ENCODE results near the gene ARHGAP10.

The ARHGAP10 gene

DNA sequence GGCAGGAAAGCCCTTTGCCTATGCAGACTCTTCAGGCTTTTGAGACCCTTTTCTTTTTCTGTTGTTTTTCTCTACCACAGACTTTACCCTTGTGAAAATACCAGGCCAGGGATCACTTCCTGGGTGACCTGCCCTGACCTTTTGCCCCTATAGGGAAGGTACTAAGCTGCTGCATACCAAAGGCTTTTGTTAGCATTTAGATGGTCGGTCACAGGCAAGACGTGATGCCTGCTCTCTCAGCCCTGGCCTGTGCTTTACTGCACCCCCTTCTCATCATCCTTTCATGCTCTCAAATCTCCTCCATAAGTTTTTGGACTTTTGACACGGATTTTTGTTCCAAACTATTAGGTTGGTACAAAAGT, 98.2 kb downstream of the ARHGAP10 start:
- no peak for DNase-seq

DNA sequence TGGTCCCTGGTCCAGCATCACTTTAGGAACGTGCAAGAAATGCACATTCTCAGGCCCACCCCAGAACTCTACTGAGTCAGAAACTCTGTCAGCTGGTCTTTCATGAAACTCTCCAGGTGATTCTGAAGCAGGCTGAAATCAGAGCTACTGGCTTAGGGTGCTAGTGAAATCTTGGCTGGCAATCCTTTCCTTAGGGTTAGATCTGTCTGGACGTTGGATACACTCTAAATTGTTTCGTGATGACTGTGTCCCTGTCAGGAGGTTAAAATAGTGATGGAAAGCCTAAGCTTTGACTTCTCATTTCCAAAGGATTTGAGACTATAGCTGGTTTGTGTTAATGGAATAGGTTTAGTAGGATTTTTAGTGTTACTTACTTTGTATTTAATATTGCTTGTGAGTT, 99.1 kb downstream of the ARHGAP10 start:
- DNase-seq, result no peak

DNA sequence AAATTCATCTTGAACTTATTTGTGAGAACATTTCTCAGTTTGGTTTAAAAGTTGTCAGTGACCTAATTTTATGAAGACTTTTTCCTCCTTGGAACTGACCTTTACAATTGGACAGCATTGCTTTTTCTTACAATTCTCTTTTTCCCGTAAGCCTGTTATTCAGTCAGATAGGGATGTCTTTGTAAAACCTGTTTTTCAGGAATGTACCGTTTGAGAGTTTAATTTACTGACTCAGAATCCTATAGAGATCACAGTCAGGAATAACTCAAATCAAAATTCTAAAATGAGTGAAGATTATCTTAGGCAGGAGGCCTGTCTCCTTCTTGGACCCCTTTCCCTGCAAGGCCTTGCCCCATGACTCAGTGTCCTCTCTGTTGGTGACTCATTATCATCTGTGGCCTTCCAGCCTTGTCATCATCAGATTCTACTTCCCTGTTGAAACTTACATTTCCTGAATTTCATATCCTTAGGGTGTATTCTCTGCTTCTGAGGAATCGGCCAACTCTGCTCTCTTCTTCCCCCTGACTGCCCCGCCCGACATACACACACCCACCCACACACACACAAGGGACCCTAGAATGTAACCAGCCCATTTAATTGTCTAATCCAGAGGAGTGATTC, 99.8 kb downstream of the ARHGAP10 start:
- DNase-seq, result no peak

DNA sequence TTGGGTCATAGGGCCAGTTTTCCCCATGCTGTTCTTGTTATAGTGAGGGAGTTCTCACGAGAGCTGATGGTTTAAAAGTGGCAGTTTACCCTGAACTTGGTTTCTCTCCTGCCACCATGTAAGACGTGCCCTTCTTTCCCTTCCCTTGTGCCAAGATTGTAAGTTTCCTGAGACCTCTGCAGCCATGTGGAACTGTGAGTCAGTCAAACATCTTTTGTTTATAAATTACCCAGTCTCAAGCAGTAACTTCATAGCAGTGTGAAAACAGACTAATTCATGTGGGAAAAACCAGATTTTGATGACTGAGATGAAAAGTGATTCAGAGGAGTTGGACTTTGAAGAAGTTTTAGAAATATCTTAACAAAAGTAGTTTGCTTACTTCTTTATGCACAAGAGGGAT, 101.4 kb downstream of the ARHGAP10 start:
- DNase-seq, result no peak

DNA sequence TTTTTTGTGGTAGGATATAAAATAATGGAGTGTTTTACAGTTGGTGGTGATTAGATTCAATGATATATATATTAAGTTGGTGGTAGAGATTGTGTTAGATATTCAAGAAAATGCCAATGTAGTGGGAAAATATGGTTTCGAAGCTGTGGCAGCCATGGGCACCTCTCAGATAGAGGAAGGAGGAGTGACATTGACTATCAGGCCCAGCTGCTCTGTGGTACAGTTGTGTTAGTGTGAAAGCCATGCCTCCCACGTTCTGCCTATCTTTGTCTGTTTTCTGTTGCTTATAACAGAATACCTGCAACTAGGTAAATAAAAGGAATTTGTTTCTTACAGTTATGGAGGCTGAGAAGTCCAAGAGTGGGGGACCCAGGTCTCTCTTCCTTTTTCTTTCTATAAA, 101.9 kb downstream of the ARHGAP10 start:
- DNase-seq, result no peak

DNA sequence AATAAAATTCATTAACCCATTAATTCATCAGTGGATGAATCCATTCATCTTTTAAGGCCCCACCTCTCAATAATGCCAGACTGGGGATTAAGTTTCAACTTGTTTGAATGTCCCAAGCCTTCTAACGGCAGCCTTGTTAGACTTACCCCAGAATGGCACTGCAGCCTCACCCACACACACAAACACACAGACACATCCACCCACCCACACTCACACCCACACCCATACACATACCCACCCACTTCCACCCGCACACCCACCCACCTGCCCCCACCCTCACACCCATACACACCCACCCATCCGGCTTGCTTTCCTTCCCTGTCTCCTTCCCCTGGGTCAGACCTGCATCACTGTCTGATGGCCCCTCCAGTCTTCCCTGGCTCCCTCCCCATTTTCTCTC, 102.6 kb downstream of the ARHGAP10 start:
- DNase-seq, result no peak

DNA sequence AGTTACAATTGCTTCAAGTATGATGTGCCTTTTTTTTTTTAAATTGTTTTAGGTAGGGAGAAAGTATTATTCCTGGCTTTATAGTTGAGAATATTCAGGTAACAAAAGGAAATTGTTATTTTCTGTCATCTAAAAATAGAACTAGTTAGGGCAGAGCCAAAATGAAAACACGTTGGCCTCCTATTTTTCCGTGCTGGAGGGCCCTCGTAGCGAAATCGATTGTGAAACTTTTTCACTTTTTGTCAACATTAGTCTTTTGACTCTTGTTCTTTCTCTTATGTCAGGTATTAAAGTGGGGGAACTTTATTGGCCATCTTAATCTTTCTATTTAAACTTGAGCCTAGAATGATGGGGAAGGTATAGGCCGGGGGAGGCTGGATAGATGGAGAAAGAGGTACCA, 104.9 kb downstream of the ARHGAP10 start:
- no peak for DNase-seq

DNA sequence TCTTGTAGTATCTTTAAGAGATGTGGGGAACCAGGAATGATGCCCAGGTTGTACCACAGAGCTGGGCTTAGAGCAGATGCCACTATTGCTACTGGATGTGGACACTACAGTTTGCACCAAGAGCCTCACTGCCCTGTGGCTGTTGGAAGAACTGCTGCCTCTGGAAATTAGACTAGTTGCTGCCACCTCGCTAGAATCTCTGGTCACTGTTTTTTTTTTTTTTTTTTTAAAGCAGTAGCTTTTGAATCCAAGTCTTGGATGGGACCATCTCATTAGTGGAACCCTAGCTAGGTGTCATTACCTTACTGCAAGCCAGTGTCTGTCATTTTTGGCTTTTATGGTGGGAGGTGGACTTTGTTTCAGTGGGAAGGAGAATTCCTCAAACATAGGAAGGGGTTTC, 105.5 kb downstream of the ARHGAP10 start:
- no peak for DNase-seq

DNA sequence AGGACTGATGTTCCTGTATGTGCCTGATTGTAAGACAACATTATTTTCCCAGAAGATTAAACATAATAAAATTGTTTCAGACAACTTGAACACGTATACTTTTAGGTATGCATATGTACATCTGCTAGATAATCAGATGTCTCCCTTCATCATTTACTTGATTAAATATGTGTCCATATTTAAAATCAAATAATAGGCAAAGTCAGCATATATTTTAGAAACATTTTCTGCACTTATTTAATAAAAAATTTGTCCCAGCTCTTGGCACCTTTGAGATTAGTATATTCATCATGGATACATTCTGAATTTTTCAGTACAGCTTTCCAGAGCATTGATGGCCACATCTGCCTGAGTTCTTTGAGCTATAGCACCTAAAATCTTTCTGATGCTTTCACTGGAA, 106.0 kb downstream of the ARHGAP10 start:
- no peak for DNase-seq

DNA sequence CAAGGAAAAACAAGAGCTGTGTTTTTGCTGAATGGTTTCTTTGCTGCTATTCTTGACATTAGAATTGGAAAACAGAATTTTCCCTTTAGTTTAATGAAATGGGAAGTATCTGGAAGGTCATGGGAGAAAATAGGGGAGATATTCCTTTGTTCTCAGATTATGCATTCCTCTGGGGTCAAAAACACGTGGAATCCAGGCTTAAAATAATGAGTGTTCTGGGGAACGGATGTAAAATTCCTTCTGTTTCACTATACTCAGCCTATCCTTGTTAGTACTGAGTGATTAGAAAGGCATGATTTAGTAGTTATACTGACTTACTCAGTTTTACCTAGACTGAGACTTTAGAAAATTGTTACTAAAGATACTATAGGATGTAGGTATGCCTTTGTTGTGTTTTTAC, 107.3 kb downstream of the ARHGAP10 start:
- DNase-seq, result no peak

DNA sequence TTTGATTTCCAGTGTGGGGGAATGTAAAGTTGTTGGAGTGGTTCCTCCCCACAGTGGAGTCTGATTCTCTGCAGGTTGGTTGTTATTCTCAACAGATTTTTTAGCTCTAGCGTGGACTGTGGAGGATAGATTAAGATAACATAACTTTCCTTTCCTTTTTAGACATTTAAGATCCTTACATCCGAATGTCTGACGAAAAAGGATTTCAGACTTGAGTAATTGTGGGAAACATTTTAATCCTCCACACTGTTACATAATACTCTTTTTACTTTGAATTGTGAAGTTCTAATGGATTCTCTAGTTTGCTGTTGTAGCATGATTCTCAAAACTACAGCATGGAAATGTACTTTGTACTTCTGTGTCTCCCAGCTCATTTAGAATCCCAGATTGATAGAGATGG, 107.8 kb downstream of the ARHGAP10 start:
- no peak for DNase-seq

DNA sequence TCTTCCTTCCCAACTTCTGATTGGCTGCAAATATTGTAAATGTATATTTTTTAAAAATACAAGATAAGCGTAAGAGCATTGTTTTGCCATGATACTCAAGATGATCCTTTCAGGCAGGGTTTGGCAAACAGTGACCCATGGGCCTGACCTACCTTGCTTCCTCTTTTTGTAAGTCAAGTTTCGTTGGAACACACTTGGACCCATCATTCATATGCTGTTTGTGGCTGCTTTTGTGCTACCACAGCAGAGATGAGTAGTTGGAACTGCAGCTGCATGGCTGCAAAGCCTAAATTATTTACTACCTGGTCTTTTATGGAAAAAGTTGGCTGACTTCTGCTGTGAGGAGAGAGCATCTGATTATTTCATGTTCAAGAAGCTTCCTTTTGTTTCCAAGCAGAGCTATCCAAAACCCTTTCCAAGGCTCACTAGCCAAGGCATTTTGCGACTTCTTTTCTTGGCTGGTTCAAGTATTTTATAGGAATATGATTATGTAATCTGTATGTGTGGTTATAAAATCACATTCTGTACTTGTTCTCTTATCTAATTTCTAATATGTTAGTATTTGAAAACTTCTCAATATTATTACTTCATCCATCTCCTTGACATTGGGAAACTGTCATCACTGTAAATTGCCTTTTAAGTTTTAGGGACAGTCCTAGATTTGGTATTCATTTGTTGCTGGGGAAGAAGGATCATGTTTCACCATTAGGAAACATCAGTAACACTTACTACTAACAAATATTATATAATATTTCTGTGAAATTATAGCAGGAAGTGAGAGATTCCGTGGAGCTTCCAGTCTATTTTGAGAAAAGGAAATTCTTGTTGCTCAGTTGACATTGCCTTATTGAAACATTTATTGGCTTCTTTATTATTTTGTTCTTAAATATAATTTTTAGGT, 109.2 kb downstream of the ARHGAP10 start:
- no peak for DNase-seq

DNA sequence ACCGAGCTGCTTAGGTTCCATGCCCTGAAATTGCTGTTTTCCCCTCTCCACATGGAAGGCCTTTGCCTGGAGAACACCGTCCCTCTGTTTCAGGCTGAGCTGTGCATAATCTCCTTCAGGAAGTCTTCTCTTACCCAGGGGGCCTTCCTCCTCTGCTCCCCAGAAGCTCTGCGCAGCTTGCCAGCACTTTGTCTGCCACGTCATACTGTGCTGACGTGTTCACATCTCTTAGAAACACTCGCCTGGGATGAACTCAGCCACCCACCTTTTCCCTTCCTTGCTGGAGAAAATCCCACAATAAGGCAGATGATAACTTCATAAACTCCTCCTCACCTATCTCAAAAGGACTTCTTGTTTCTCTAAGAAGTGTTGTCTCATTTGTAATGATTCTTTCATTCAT, 110.7 kb downstream of the ARHGAP10 start:
- DNase-seq, result no peak

DNA sequence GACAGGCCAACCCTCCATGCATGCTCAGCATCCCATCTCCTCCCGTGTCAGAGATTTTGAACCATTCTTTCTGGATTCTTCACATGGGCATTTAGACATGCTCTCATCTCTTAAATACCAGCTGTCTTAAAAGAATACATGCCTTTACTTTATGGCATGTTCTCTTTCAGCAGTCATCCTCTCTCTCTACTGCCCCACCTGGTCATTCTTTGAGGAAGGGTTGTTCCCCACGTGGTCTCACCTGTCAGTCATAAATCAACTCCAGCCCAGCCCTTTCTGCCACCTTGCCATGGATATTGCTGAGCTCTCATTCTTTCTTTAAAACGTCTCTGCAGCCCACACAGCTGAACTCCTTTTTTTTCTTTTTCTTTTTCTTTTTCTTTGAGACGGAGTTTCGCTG, 111.3 kb downstream of the ARHGAP10 start:
- no peak for DNase-seq

DNA sequence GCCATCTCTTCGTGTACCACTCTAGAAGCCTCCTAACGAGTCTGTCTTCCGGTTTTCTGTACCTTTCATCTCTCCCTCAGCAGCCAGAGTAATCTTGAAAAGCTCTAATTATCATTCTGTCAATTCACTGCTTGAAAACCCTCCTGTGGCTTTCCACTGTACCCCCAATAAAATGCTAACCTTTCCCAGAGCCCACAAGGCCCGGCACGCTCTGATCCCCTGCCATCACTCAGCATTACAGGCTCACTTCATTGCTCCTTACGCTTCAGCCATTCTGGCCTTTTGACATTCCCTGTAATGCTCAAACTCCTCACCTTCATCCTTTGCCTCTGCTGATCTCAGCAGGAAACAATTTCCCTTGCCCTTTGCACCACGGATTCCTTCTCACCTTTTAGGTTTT, 112.9 kb downstream of the ARHGAP10 start:
- DNase-seq, result no peak

DNA sequence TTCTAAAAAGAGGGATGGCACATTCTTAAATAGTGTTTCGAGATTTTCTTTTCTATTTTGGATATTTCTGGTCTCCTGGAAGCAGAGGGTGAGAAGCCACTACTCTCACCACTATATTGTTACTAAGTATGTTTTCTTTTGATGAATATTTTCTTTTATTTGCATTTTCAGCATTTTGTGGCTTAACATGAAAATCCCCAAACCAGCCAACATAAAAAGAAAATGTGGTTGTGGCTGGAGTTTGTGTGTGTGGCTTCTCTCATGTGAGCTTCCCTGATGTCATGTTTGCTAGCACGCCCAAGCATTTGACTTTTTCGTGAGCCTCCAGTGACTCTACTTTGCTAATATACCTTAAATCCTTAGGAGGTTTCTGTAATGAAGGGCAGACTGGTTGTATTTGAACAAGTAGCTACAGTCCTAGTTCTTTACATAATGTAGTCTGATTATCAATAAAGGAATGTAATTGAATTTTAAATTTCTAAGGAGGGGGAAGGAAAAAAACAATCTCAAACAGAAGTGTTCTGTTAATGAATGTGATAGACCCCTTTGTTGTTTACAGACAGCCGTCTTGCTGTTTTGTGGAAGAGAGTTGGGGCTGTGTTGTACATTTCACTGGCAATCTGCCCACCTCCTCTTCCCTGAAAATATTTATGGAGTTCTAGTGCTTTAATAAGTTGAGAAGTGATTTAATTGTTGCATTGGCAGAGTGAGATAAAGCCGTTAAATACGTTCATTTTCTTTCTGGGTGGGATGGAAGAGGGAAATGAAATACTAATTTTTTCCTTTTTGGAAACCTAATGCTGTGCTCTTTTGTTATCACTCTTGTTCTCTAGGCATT, 114.6 kb downstream of the ARHGAP10 start:
- no peak for DNase-seq

DNA sequence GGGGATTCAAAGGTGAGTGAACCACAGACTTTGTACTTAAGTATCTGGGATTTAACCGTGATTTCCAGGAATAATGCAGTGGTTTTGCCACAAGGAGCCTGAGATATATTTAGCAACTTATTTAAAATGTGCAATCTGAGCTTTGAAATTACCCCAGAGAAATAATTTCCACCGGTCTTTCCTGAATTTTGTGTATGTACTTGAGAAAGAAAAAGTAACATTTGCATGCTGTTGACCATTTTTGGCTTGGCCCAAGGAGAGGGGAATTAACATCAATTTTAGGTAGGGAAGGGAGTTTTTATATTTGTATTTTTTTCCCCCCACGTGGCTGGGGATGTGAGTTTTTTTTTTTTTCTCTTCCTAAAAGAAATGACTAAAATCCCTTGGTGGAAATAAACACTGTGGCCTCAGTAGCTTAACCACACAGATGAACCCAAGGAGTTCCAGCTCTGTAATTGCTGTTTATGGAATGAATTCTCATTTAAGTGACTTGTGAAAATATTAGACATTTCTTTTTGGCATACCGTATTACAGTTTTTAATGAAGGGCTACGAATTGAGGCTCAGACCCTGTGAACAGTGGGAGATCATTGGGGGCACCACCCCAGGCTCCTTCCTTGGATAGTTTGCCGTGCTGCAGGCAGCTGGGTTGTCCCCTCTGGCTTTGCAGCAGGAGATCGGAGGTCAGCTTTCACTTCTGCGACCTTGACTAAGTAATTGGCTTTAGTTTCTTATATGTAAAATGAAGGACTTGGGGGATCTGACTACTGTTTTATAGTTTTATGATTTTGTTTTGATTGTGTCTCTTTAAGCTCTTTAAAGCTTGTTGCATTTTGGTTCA, 116.1 kb downstream of the ARHGAP10 start:
- DNase-seq, result no peak

DNA sequence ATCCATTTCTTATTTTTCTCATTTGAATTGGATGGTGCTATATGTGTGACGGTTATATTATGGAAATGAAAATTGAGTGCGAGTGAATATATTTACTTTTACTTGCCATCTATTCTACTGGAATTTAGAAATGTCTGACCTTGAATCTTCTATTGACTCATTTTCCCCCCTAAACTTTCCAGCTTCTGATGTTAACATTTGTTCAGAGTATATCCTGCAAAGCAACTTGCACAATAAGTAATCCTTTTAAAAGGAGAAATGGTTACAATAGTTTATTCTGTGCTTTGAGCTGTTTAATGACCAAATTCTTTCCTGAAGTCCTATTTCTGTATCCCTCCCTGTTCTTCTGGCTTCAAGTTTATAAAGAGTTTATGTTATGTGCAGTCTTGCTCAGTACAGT, 116.7 kb downstream of the ARHGAP10 start:
- DNase-seq, result no peak

DNA sequence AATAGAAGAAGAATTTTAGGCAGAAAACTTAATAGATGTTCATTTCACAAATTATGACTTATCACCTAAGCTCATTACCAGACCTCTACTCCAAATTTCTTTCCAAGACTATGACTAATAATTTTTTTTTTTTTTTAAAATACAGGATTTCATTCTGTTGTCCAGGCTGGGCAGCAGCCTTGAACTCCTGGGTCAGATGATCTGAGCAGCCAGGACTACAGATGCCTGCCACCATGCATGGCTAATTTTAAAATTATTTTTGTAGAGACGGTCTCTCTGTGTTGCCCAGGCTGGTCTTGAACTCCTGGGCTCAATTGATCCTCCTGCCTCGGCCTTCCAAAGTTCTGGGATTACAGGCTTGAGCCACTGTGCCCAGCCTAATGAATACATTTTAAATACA, 119.2 kb downstream of the ARHGAP10 start:
- no peak for DNase-seq

DNA sequence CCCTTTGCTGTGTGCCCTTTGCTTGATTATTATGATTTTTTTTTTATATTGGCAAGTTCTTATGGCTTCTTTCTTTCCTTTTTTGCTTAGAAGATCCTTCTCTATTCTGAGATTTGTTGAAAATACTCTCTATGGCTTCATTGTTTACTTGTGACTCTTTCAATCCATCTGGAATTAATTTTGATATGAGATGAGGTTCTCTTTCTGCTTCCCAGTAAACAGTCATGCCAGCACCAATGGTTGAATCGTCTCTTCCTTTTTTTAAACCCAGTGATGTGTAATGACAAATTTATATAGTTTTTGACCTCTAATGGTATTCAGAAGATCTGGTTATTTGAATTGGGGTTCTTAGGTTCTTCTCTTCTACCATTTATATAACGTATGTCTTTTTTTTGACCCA, 121.8 kb downstream of the ARHGAP10 start:
- no peak for DNase-seq

DNA sequence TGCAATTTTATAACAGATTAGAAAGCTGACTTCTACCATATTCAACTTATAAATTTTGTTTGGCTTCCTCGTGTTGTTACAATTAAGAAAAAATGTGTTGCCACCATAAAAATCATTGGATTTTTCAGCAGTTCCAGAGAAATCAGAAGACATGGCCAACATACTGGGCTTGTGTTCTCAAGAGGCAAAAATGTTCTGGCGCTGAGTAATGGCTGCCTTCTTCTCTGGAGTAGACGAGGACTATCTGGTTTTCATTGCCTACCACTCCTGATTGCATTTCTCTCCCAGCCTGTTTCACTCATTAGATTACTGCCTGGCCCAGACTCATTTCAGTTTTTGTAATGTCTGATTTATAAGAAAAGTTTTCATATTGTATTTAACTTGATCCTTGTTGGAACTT, 122.3 kb downstream of the ARHGAP10 start:
- DNase-seq, result no peak

DNA sequence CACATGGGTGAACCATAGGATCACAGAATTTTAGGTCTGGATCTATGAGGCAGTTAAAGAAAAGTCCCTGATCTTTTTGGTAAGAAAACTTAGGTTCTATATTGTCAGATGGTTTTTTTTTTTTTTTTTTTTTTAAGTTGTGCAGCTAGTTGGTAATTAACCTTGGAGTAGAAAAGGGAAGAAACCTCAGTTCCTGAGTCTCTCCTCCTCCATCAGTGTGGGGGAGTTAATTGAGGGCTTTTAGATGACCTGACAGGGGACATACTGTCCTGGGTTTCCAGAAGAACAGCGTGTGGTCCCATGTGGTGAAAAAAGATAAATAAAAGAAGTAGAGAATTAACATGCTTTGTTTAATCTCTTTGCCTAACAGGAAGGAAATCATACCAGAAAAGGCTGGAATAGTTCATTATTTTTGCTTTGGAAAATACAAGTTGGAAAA, 123.7 kb downstream of the ARHGAP10 start:
- DNase-seq, result no peak

DNA sequence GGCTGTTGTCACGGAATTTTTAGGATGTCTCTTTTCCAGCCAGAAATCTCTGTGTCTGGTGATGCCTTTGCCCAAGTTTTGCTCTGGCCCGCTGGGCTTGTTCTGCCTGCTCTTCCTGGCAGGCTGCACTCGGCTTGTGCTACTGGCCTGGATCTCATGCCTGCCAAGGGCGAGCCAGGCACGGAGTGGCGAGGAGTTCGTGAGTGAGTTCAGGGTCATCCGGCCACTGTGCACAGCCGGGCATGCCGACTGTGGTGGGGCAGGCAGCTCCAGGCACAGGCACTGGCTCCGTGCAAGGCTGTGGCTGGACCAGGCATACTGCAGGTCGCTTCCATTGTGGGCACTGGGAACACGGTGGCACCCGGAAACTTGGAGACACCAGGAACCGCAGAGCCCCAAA, 129.1 kb downstream of the ARHGAP10 start:
- no peak for DNase-seq

Data from stimulated activated CD4-positive, alpha-beta T cell treated with anti-CD3 and anti-CD28 coated beads, Interleukin-1b, Interleukin-23, amount 100 ng/mL, for 48 hours (primary cell).